ENCODE results near the gene PNMA8A.

Gene PNMA8A

GRCh38 chr19:46428239-46429135 lies 42.9 kb downstream of the PNMA8A start, which contains the start of gene PNMA8C:
TSS of gene PNMA8C (minus strand) at chr19:46428936. CDS start at chr19:46428359, 577 bp downstream.
- peak; percentile 89 for DNase-seq (ENCODE audit: low spot score)

GRCh38 chr19:46427518-46428045 lies 43.8 kb downstream of the PNMA8A start:
- no peak for DNase-seq (ENCODE audit: low spot score)

GRCh38 chr19:46426506-46427162 lies 44.7 kb downstream of the PNMA8A start:
- peak; percentile 84 for DNase-seq (ENCODE audit: low spot score)

DNA sequence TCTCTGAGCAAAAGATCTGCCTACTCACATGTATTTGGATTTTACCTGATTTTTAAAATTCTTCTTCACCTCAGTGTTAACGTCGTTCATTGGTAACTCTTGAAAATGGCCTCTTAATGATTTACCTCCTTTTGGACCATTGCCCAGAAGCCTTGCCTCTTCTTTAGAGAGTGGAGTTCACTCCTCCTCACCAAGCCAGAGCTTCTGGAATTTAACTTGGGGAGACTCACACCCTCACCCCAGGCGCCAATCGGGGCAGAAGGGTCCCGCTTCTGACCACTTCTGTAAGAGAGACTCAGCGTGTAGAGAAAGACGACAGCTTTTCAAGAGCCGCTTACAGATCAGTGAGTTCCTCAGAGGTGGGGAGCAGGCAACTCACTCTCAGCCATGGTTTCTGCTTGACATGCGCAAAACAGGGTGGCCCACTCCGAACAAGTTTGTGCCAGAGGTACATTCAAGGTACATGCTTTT lies 45.3 kb downstream of the PNMA8A start:
- DNase-seq (ENCODE audit: low spot score): no peak

- no peak for DNase-seq (ENCODE audit: low spot score)
These were observed 48.2 kb downstream of the PNMA8A start for GRCh38 chr19:46423188-46423587.

GRCh38 chr19:46422344-46422743 lies 49.0 kb downstream of the PNMA8A start:
- no peak for DNase-seq (ENCODE audit: low spot score)

DNA sequence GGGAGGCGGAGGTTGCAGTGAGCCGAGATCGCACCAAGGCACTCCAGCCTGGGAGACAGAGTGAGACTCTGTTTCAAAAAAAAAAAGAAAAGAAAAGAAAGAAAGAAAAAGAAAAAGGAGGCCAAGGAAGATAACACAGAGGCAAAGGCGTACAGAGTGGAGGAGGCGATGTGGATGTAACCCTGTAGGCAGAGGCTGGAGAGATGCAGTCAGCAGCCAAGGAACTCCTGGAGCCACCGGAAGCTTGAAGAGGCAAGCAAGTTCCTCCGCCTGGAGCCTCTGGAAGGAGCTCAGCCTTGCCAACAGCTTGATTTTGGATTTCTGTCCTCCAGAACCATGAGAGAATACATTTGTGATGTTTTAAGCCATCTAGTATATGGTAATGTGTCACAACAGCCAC lies 51.3 kb downstream of the PNMA8A start:
- no peak for DNase-seq (ENCODE audit: low spot score)

All from putamen (tissue), 1 donor.